HG03103 (cell line): ENCODE measurements around the gene RIPK1.
"Not testable (repeated sequence)": the region's sequence is repeated elsewhere in the genome, so short reads cannot be mapped to it uniquely, and the experiment has no call there.

Experiments
- ATAC-seq: cut with Tn5 transposase; IDR thresholded peaks from one replicate; pipeline ENCODE4 v1.9.1; 2021; ENCODE audit warnings: low read depth; ENCODE audit not compliant: unreplicated experiment

The RIPK1 gene

DNA sequence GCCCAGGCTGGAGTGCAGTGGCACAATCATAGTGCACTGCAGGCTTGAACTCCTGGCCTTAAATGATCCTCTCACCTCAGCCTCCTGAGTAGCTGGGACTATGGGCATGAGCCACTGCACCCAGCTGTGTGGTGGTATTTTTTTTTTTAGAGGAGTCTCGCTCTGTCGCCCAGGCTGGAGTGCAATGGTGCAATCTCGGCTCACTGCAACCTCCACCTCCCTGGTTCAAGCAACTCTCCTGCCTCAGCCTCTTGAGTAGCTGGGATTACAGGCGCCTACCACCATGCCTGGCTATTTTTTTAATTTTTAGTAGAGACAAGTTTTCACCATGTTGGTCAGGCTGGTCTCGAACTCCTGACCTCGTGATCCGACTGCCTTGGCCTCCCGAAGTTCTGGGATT is 10.7 kb downstream of the RIPK1 start:
- ATAC-seq = not testable (repeated sequence)

DNA sequence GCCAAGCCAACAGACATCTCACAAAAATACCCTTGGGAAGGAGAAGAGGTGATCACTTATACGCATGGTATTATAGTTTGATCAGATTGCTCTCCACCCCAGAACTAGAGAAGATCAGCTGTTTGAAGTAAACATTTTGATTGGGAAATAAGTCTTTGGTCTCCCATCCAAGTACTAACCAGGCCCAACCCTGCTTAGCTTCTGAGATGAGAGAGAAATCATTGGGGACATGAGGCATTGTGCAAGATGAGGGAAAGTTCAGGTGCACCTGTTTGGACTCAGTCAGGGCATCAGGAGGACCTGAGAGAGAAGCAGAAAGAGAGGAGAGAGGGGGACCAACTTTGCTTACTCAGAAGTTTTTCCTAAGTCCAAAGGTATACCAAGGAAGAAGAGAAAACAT is 11.4 kb downstream of the RIPK1 start:
- no peak for ATAC-seq

DNA sequence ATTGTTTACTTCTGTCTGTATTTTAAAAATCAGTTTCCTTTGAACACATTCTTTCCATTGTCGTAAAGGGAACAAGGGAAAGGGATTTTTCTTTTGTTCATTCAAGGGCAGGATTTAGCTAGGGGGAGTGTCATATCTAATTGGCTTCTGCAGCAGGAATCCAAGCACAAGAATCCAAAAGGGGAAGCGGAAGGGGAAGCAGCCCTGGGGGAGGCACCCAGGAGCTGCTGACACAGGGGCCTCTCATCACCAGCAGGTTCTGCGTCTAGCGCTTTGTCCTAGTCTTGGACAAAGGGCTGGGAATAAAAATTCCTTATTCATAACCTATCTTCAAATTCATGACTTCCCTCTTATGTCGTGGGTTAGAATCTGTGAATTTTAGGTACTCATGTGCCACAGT is 13.7 kb downstream of the RIPK1 start:
- no peak for ATAC-seq

DNA sequence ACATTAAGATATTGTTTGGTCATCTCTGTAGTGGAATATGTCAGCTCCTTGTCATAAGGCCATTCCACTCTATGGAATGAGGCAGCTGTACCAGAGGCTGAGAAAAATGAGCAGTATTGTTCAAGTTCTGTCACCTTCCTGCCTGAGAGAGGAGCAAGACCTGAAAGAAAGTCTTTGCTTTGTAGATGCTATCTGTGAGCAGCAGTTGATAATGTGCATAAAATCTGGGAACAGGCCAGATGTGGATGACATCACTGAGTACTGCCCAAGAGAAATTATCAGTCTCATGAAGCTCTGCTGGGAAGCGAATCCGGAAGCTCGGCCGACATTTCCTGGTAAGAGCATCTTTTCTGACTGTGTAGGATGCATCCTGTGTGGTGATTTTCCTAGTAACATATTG is 16.8 kb downstream of the RIPK1 start:
- ATAC-seq = no peak

DNA sequence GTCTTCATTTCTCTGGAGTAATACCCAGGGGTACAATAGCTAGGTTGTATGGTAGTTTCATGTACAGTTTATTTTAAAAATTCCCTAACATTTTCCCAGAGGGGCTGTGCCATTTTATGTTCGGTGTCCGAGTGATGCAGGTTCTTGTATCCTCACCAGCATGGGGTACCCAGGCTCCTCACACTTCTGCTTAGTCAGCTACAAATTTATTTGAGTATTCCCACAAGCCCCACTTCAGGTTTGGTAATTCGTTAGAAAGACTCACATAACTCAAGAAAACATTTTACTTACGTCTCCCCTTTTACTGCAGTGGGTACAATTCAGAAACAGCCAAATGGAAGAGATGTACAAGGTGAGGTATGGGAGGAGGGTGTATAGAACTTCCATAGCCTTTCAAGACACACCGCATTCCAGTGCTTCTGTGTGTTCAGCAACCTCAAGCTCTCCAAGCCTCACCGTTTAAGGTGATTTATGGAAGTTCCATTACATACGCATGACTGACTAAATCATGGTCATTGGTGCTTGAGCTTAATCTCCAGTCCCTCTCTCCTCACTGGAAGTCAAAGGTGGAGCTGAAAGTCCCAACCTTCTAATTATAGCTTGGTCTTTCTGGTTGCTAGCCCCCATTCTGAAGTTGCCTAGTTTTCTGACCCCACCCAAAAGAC is 18.1 kb downstream of the RIPK1 start:
- no peak for ATAC-seq

DNA sequence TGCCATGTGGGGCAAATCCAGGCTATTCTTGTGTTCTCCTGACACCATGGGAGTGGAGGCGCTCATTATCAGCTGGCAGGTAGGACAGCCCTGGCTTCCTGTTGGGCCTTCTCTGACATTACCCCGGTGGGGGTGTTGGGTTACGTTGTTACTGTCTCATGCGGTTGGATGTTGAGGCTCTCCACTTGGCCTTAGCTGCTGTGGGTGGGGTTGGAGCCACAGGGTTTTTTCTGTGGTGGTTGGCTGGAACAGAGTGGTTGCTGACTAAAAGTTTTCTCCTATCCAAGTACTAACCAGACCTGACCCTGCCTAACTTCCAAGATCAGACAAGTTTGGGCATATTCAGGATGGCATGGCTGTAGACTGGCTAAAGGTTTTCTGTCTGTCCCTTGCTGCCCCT is 20.2 kb downstream of the RIPK1 start:
- no peak for ATAC-seq

DNA sequence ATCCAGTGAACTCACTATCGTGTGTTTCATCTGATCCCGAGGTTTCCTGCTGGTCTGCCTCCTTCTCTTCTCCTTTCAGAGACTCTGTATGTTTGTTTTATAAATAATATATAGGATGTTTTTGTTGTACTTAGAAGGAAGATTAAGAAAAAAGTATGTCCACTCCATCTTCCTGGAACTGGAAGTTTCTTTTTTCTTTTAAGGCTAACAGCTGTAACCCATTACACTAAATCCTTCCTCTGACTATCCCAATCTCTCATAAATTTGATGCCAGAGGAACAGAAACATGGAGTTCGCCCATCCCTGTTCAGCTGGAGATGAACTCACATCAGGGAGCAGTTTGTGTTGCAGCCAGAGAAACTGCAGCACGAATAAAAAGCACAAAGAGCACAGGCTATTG is 20.7 kb downstream of the RIPK1 start:
- no peak for ATAC-seq

DNA sequence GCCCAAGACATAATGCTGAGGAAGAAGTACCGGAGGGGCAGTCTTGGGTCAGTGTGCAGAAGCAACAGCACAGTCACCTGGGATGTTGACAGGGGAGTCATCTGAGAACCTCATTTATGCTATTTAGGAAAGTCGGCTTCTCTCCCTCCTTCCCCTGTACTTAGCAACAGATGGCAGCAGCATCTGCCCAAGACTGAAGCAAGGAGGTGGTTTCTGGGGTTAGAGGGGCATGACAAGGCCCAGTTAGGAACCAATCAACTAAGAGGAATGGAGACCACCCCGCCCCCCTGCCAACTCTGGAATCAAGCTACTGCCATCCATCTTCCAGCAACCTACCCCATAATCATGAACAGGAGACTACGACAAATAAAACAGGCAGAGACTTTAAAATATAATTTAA is 21.7 kb downstream of the RIPK1 start:
- ATAC-seq = no peak

DNA sequence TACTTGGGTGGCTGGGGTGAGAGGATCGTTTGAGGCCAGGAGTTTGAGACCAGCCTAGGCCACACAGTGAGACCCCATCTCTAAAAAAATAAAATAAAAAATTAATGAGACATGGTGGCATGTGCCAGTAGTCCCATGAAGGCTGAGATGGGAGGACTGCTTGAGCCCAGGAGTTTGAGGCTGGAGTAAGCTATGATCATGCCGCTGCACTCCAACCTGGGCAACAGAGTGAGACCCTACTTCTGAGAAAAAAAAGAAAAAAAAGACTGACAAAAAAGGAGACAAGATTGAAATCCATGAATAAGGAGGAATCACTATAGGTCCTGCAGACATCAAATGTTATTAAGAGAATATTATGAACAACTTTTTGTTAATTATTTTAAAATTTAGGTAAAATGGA is 26.5 kb downstream of the RIPK1 start:
- ATAC-seq = no peak

DNA sequence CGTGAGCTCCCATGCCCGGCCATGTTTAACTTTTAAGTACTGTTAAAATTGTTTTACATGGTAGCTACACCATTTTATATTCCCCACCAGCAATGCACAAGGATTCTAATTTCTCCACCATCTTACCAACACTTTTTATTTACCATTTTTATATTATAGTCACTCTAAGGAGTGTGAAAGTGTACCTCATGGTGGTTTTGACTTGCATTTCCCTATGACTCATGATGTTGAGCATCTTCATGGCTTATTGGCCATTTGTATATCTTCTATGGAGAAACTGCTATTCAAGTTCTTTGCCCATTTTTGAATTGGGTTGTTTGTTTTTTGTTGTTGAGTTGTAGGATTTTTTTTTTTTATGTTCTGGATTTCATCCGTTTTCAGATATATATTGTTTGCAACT is 34.6 kb downstream of the RIPK1 start:
- no peak for ATAC-seq

DNA sequence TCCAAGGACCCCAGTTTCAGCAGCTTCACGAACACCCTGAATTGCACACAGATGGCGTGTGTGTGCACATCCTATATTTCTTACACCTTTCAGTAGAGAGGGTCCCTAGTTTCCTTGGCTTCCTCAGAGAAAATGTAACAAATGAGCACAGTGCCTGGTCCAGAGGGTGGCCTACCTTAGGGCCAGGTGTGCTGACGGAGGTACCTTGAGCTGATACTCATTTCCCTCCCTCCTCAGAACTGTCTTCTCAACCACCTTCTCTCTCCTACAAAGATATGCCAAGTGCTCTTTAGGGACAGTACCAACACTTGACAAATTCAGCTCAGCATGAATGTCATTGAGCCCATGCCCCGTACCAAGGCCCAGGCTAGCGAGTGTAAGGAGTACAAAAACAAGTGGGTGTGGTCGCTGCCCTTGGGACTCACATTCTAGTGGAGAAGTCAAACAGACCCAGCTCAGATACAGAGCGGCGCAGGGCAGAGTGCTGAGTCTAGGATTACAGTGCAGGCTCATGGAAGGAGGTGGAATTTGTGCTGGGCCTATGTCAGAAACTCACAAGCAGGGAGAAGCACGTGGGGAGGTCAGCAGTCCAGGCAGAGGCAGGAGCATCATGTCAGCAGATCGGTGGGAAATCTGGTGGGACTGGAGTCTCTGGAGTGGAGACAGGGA is 40.6 kb downstream of the RIPK1 start:
- ATAC-seq = no peak

DNA sequence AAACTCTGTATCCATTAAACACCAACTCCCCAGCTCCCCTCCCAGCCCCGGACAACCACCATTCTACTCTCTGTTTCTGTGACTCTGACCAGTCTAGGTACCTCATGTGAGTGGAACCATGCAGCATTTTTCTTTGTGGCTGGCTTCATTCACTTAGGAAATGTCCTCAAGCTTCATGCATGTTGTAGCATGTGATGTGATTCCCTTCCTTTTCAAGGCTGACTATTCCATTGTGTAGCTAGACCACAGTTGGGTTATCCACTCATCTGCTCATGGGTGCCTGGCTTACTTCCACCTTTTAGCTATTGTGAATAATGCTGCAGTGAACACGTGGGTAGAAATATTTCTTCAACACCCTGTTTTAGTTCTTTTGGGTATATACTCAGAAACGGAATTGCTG is 41.5 kb downstream of the RIPK1 start:
- ATAC-seq = no peak

DNA sequence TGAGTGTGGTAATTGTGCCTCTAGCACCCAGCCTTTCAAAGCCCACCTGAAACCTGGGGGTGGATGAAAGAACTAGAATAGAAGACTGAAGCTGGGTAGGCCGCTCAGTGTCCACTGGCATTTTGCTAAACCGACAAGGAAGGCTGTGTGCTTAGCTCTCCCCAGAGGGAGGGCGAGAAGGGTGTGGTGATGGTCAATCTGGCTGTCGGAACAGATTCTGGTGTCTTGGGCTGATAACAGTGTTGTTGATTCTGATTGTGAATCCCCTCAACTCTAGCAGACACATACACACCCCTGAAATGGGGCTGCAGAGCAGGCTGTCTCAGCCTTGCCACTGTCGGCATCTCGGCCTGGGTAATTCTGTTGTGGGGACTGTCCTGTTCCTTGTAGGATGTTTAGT is 46.1 kb downstream of the RIPK1 start:
- no peak for ATAC-seq

DNA sequence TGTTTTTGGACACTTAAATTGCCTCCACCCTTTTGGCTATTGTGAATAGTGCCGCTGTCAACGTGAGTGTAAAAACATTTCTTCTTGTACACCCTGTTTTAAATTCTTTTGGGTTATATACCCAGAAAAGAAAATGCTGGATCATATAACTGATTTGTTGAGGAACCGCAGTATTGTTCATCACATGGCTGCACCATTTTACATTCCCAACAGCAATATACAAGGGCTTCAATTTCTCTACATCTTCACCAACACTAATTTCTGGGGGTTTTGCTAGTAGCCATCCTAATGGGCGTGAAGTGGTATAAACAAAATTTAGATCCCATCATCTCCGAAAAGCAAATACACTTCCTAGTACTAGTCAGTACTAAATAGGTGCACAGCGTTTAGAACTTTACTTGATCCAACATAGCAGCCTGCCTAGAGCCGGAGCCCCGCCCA is 49.6 kb downstream of the RIPK1 start:
- no peak for ATAC-seq

DNA sequence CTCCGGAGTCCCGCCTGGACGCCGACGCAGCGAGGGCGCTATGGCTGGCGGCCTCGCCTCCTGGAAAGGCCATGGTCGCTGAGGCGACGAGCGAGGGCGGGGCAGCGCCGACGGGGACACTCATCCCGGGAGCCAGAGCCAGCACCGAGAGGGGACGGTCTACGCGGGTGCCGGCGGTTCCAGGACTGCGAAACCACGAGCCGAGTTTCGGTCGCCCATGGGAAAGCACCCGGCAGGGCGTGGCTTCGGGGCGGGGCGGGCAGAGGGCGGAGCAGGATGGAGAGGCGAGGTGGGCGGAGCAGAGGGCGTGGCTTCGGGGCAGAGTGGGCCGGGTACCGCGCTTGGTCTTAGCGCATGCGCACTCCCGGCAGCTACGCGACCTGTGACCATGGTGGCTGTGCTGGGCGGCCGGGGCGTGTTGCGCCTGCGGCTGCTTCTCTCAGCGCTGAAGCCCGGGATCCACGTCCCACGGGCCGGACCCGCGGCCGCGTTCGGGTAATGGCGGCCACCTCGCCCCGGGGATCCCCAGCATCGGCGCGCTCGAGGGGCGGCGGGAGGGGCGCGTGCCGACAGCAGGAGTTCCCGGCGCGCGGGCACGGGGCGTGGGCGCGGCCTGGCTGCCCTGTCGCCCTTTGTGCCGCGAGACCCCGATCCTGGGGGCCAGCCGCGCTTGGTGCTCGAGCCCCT is 50.2 kb downstream of the RIPK1 start, which contains the start of gene BPHL:
BPHL (plus strand) TSS at position 359 of the 687 bp plus-strand sequence; CDS start at position 389, 30 bp downstream.
- ATAC-seq = peak; percentile 79

DNA sequence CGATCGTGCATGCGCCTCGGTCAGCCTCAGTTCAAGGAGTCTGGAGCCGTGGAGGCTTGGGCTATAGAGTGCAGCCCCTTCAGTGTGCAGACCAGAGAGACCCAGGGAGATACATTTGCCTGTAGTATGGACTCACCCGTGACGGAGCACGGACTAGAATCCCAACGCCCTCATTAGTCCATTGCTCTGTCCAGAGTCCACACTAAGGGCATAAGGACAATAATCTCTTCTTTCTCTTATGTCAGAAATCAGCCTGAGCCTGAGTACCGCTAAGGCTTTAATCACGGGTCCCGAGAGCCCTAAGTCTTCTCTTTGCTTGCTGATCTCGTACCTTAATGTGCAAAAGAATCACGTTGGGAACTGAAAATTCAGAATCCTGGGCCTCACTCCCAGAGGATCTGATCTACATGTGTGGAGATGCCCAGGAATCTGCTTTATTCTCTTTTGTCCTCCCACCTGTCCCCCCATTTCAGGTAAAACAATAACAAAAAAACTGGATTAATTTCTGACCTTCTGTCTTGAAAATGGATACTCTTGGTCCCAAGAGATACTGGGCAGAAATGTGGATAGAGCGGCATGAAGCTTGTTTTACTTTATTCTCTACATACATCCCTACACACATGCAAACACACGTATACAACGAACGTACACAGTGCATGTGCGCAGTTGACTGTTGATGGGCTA is 50.9 kb downstream of the RIPK1 start:
- peak; percentile 27 for ATAC-seq

DNA sequence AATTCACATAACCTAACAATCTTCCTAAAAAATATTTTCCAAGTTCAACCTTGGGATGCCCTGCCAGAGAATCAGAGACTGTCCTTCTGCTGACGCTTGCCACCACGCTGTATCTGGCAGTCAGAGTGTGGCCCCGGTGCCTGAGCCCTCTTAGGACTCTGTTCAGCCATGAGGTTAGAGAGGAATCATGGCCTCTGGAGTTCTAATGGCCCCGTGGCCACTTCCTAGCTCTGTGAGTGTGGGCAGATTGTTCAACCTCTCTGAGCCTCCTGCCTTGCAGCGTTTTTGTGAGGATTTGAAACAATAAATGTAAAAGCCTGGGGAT is 52.4 kb downstream of the RIPK1 start:
- no peak for ATAC-seq

DNA sequence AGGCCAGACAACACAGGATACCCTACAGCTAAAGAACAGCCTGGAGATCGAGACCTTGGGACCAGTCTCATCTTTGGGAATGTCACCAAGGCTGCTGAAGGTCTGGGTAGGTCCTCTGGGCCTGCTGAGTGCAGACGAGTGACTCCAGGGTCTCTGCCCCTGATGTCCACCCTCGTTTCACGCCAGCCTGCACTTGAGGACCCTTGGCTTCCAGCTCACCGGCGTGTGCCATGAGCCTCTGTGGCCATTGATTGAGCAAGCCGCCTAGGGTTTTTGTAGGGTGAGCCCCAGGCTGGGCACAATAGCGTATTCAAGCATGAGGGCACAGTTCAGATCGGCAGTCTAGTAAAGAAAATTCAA is 54.5 kb downstream of the RIPK1 start:
- no peak for ATAC-seq

DNA sequence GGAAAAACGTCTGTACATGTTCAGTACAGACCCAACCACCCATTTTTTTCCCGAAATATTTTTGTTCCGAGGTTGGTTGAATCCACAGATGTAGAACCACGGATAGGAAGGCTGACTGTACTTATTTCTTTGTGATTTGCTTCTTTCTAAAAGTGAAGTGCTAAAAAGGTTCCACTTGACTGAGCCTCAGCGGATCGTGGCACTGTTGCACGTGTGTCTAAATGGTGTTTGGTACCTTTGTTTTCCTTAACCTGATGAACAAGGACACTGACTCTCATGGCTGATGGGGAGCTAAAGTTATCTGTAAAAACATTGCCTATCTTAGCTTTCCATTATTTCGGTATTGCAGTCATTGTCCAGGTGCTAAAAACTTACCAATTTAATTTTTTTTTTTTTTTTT is 56.4 kb downstream of the RIPK1 start:
- ATAC-seq = no peak

DNA sequence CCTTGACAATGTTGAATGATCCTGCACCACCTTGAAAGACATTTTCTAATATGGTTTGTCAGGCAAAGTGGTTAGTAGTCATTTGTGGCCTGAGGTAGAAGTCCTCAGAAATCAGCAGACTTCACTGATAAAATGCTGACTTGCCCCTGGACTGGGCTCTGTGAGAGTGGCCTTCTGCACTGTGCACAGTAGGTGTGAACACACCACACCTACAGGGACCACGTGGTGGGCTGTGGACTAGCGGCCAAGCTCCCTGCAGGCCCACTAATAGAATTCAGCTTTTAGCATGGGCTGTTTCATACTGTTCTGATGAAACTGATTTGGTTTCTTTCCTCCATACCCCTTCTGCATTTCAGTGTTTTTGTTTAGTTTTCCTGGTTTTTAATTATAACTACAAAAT is 57.5 kb downstream of the RIPK1 start:
- no peak for ATAC-seq

DNA sequence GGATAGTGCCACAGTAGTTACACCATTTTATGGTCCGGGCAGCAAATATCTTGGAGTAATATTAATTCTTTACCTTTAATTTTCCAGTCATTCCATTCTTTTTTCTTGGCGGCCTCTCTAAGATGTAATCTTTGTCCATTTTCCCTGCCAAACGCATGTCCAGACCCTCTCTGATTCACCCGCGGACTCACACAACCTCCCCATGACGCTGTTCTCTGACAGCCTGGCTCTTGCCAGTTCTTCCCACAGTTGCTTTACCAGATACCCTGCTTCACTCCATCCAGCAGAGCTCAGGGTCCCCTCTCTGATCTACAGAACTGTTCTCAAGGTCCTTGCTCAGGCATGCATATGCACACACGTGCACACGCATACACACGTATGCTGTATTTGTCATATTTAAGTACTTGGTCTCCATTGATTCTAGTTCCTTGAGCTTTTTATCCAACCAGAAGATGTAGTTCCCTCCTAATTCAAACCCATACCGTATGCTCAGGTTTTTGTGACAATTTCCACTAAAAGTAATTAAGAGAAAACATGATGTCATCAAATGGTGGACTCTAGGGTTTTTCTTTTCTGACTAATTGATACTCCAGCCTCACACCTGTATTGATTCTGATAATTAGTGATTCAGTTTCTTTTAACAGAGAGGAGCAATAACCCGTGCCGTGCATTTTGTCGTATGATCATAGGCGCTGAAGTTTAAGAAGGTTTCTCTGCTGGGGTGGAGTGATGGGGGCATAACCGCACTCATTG is 60.2 kb downstream of the RIPK1 start:
- no peak for ATAC-seq
